ENCODE data around the gene TRIM5.
"Not testable (repeated sequence)": the region's sequence is repeated elsewhere in the genome, so short reads cannot be mapped to it uniquely, and the experiment has no call there.

Gene TRIM5

DNA sequence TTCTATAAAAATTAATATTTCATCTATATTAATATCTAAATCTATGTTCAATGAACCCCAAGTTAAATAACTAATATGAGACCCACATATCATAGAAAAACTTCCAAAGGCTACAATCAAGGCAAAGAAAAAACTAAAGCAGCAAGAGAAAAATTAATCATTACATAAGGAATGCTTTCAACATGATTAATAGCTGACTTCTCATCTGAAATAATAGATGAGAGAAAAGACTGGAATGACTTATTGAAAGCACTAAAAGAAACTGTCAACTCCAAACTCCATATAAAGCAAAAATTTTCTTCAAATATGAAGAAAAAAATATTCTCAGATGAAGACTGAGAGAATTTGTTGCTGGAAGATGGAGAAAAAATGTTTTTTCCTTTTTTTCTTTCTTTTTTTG lies 13.0 kb downstream of the TRIM5 start:
- no peak overlapping the region for H3K4me3 ChIP-seq (replicated peaks; ENCODE audit: low read depth, low read length)
- TF ChIP-seq, protein P1, sequence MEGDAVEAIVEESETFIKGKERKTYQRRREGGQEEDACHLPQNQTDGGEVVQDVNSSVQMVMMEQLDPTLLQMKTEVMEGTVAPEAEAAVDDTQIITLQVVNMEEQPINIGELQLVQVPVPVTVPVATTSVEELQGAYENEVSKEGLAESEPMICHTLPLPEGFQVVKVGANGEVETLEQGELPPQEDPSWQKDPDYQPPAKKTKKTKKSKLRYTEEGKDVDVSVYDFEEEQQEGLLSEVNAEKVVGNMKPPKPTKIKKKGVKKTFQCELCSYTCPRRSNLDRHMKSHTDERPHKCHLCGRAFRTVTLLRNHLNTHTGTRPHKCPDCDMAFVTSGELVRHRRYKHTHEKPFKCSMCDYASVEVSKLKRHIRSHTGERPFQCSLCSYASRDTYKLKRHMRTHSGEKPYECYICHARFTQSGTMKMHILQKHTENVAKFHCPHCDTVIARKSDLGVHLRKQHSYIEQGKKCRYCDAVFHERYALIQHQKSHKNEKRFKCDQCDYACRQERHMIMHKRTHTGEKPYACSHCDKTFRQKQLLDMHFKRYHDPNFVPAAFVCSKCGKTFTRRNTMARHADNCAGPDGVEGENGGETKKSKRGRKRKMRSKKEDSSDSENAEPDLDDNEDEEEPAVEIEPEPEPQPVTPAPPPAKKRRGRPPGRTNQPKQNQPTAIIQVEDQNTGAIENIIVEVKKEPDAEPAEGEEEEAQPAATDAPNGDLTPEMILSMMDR (IDR thresholded peaks at IDR 0.05; ENCODE audit: low read length, missing control alignments): no peak
- DNase-seq (ENCODE audit: low read depth): no peak

DNA sequence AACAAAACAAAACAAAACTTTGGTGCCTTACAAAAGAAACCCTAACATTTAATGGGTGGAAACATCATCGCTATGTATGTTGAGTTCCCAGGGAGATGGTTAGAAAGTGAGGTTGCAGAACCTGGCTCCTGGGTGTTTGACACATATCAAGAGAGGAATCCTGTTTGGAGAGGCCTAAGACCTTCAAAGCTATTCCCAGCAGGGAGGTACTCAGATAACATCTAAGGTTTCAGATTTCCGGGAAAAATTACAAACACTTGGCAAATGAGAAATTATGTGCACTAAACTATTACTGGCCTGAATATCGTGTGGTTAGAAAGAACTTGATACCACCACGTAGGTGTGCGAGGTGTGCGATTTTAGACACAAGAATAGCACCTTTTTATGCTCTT lies 18.5 kb downstream of the TRIM5 start:
- no peak for DNase-seq (ENCODE audit: low read depth)

DNA sequence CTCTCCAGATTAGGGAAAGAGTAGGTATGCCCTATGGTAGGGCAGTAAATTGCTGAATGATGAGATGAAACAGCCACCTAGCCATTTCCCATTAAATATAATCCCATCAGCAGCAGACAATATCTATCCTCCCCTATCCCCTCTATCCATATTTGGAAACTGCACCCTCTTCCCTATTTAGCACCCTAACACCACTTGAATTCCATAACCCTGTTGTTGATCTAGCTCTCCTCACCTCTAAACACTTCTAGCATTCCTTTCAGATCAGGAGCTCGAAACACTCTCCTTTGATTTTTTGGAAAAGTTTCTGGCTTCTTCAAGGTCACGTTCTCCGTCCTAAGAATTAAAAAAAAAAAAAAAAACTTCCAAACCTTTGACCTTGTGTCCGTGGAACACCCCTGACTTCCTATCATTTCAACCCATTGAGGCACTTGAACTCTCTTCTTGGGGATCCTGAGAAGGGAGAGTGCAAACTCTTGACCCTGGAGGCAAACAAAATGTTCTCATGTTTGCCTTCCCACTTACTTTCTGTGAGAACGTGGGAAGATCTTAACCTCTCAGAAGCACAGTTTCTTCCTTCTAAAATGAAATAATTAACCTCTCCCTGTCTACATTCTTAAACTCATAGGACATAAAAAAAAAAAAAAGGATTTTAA lies 19.0 kb downstream of the TRIM5 start:
- TF ChIP-seq, protein P1 (IDR thresholded peaks at IDR 0.05; ENCODE audit: low read length, missing control alignments): no peak
- H3K4me3 ChIP-seq (replicated peaks; ENCODE audit: low read depth, low read length): no peak overlapping the region
- no peak for DNase-seq (ENCODE audit: low read depth)

More for the DNA sequence above, 18.5 kb downstream of the TRIM5 start:
- TF ChIP-seq, protein P1 (IDR thresholded peaks at IDR 0.05; ENCODE audit: low read length, missing control alignments): no peak
- H3K4me3 ChIP-seq (replicated peaks; ENCODE audit: low read depth, low read length): no peak overlapping the region

DNA sequence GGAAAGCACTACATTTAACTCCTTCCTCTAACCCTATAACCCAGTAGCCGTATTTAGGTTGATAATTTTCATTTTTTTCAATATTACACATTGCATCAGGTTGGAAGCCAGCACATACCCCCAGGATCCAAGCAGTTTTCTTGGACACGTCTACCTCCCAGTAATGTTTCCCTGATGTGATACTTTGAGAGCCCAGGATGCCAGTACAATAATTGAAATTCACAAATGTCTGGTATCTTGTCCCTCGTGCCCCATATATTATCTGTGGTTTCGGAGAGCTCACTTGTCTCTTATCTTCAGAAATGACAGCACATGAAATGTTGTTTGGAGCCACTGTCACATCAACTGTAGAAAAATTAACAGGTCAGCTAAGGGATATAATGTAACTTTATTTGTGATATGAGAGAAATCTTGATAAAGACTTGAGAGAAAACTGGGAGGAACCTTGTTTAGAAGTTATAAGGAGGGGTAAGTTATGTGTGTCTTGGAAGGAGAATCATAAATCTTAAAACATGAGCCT lies 19.8 kb downstream of the TRIM5 start:
- H3K4me3 ChIP-seq (replicated peaks; ENCODE audit: low read depth, low read length): no peak overlapping the region
- DNase-seq (ENCODE audit: low read depth): no peak
- TF ChIP-seq, protein P1 (IDR thresholded peaks at IDR 0.05; ENCODE audit: low read length, missing control alignments): no peak

DNA sequence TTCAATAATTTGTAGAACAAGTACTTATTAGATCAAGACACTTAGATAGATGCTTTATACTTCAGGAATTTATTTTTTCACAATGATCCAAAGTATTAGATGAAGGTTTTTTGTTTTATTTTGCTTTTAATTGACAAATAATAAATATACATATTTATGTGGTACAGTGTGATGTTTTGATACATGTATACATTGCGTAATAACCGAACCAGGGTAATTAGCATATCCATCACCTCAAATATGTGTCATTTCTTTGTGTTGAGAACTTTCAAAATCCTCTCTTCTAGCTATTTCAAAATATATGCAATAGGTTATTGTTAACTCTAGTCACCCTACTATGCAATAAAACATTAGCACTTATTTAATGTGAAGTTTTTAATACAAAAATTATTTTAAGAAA lies 21.4 kb downstream of the TRIM5 start:
- no peak overlapping the region for H3K4me3 ChIP-seq (replicated peaks; ENCODE audit: low read depth, low read length)
- TF ChIP-seq, protein P1 (IDR thresholded peaks at IDR 0.05; ENCODE audit: low read length, missing control alignments): no peak
- DNase-seq (ENCODE audit: low read depth): no peak

DNA sequence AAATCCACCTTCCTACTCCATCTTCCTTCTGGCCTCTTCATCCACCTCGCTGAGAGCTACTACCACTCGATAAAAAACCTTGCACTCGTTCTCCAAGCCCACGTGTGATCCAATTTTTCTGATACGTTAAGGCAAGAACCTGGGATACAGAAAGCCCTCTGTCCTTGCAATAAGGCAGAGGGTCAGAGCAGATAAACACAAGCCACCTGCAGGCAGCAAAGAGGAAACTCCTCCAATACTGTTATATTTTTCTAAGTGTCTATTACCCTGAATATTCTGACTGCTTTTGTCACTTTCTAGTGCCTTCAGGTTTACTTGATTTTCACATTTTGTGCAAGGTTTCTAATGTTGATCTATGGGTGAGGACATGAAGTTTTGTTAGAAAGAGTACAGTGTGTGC lies 26.6 kb downstream of the TRIM5 start:
- TF ChIP-seq, protein P1 (IDR thresholded peaks at IDR 0.05; ENCODE audit: low read length, missing control alignments): no peak
- DNase-seq (ENCODE audit: low read depth): no peak
- no peak overlapping the region for H3K4me3 ChIP-seq (replicated peaks; ENCODE audit: low read depth, low read length)

DNA sequence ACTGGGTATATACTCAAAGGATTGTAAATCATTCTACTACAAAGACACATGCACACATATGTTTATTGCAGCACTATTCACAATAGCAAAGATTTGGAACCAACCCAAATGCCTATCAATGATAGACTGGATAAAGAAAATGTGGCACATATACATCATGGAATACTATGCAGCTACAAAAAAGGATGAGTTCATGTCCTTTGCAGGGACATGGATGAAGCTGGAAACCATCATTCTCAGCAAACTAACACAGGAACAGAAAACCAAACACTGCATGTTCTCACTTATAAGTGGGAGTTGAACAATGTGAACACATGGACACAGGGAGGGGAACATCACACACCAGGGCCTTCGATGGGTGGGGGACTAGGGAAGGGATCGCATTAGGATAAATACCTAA lies 27.9 kb downstream of the TRIM5 start:
- not testable (repeated sequence) for H3K4me3 ChIP-seq (replicated peaks; ENCODE audit: low read depth, low read length); DNase-seq (ENCODE audit: low read depth)

Data from fibroblast of pulmonary artery (primary cell).